Fibroblast of skin of right biceps (primary cell): ENCODE measurements around the gene FIBCD1.

Experiments
- DNase-seq: peaks from one replicate; pipeline ENCODE4 v3.0.0-alpha.2; 2013

FIBCD1 gene

GRCh38 chr9:130905902-130906734, 32.9 kb downstream of the FIBCD1 start:
- DNase-seq, result no peak

GRCh38 chr9:130905125-130905901, 33.7 kb downstream of the FIBCD1 start:
- DNase-seq, result no peak

- DNase-seq, result no peak
Observed at GRCh38 chr9:130904070-130905044, 34.7 kb downstream of the FIBCD1 start.

GRCh38 chr9:130903194-130904069, 35.6 kb downstream of the FIBCD1 start:
- no peak for DNase-seq

GRCh38 chr9:130902204-130903185, 36.6 kb downstream of the FIBCD1 start:
- no peak for DNase-seq

GRCh38 chr9:130901498-130902203, 37.4 kb downstream of the FIBCD1 start:
- no peak for DNase-seq

- no peak for DNase-seq
Observed at GRCh38 chr9:130900701-130901497, 38.1 kb downstream of the FIBCD1 start.

GRCh38 chr9:130899051-130899748, 39.8 kb downstream of the FIBCD1 start:
- no peak for DNase-seq

GRCh38 chr9:130898552-130898852, 40.5 kb downstream of the FIBCD1 start:
- no peak for DNase-seq

GRCh38 chr9:130897848-130898551, 41.0 kb downstream of the FIBCD1 start:
- DNase-seq, result no peak

GRCh38 chr9:130897105-130897751, 41.8 kb downstream of the FIBCD1 start:
- DNase-seq, result no peak

- DNase-seq, result no peak
Observed at GRCh38 chr9:130896233-130897014, 42.6 kb downstream of the FIBCD1 start, which contains the start of gene QRFP. TSS of gene QRFP (minus strand) at chr9:130896812. CDS start at chr9:130893838, 2,974 bp downstream.

- DNase-seq, result no peak
Observed at GRCh38 chr9:130895481-130896232, 43.4 kb downstream of the FIBCD1 start.

- no peak for DNase-seq
Observed at GRCh38 chr9:130895038-130895437, 44.0 kb downstream of the FIBCD1 start.

GRCh38 chr9:130894546-130894945, 44.5 kb downstream of the FIBCD1 start:
- no peak for DNase-seq
